HG03025 (cell line): Measurements from ENCODE around the gene COMT.
"Not testable (repeated sequence)": the region's sequence is repeated elsewhere in the genome, so short reads cannot be mapped to it uniquely, and the experiment has no call there.

Experiments
- ATAC-seq: cut with Tn5 transposase; IDR thresholded peaks from one replicate; pipeline ENCODE4 v1.9.1; 2021; ENCODE audit warnings: mild to moderate bottlenecking, moderate library complexity; ENCODE audit not compliant: unreplicated experiment, low FRiP score

The COMT gene

GRCh38 chr22:19927696-19928095, 13.9 kb upstream of the COMT start:
- ATAC-seq: no peak

DNA sequence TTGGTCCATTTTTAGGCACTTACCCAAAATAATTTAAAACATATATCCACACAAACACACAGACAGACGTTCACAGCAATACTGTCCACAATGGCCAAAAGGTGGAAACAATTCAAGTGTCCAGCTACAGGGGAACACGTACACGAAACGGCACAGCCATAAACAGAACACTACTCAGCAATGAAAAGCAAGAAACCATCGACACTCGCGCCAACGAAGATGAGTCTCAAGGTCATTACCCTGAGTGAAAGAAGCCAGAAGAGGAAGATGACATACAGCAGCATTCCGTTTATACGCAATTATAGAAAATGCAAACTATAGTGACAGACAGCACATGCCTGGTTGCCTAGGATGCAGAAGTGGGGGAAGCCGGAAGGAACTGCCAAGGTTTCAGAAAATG, 13.4 kb upstream of the COMT start:
- no peak for ATAC-seq

DNA sequence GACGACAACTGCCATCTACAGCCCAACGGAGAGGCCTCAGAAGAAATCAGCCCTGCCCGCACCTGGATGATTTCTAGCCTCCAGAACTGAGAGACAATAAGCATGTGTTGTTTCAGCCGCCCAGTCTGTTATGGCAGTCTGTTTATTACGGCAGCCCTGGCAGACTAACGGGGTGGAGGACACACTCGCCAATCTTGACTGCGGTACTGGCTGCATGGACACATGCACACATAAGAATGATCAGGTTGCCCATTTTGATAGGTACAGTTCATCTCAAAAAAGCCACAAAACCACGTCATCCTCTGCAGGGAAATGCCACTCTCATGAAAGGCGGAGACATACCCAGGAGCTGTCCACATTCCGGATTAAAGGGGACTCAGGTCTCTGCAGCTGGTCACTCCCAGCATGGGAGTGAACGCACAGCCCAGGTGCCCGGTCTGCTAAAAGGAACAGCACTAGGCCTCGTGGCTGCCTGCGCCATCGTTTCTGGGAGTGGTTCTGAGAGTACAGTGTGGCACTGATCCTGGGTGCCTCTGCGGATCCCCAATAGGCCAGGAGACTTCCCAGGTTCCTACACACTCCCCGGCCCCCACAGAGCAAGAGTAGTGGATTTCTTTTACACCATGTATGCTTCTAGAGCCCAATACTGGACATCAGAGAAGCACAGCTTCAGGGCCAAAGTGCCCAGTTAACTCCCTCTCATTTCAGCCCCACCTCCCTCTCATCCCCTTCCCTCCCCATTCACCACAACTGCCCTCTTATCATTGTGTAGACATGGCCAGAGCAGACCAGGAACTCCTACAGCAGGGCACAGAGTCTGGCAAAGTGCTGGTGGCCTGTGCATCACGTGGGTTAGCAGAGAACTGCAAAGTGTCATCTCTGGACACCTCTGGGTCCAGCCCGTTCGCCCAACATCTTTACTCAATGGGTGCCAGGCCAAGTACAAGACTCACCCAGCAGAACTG, 11.7 kb upstream of the COMT start:
- ATAC-seq: no peak

DNA sequence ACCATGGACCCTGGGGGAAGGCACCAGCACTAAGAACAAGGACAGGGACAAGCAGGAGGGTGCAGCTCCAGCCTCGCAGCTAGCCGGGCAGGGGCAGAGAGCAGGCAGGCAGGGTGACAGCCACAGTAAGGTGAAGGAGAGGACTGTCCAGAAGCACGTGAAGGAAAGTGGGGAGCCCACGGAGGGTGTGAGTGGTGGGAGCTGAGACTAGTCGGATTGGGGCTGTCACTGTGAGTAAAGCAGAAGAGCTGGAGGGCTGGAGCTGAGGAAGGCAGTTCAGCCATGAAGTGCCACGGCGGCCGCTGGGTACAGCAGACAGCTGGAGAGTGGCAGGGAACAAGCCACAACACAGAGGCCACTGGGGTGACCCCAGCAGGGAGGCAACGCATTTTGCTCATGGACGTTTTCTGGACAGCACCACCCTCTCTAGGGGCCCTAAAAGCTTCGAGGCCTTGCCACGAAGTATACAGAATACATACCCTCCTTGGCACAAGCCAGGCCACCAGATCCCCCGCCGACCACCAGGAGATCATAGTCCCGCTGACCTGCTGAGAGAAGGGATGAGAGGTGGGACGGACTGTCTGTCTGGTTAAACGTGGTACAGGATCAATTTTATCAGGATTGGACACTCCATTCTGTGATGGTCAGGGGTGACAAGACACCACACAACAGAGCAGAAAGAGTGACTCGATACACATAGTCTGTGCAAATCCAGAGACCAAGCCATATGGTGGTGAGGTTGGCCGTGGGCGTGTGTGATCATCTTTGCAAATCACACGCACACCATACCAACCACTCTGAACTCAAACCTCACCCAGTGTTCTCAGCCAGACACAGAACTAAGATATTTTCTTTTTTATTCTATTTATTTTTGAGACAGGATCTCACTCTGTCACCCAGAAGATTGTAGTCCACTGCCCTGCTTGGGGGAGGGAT, 10.8 kb upstream of the COMT start:
- ATAC-seq: no peak

DNA sequence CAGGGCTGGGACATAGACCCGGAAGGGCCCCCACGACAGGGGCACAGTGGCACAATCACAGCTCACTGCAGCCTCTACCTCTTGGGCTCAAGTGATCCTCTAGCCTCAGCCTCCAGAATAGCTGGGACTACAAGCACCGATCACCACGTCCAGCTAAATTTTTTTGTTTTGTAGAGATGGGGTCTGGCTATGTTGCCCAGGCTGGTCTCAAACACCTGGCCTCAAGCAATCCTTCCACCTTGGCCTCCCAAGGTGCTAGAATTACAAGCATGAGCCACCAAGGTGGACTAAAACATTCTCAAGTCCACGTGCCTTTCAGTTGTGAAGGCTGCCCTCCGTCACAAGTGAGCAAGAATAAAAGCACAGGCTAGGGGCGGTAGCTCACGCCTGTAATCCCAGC, 10.1 kb upstream of the COMT start:
- no peak for ATAC-seq

DNA sequence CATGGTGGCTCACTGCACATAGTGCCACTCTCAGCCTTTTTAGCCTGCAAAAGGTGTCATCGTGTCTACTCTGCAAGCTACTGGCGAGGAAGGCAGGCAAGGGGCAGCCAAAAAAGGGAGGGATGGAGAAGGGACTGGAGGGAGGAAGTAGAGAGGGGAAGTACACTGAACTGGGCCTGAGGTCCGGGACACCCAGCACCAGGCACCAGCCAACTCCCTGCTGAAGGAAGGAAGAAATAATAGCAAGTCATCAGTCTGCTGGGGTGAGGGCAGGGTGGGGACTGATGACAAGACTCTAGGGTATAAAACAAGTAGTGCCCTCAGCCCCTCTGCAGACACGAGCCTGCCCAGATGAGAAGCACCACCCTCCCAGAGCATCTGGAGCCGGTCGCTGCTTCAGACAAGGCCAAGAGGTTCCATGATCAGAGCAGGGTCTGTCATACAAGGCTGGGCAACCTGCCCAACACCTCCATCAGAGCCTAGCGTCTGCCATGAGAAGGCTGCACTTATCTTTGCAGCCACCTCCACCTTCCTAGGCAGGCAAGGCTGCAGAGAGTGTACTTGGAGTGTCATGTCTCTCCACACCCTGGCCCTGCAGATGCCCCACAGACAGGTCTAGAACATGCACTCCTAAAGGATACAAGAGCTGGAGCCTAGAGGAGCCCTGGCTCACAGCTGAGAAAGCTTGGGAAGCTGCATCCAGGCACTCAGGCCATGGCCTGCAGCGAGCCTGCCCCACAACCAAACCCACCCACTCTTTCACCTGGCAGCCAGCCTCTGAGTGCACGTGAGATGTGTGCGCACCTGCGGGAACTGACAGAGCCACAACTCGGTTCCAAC, 9.0 kb upstream of the COMT start:
- ATAC-seq: no peak

- ATAC-seq: no peak
These were observed 8.0 kb upstream of the COMT start for GRCh38 chr22:19933341-19934241.

GRCh38 chr22:19935123-19935718, 6.4 kb upstream of the COMT start:
- not testable (repeated sequence) for ATAC-seq

- no peak for ATAC-seq
These were observed 5.1 kb upstream of the COMT start for GRCh38 chr22:19936513-19936912.

DNA sequence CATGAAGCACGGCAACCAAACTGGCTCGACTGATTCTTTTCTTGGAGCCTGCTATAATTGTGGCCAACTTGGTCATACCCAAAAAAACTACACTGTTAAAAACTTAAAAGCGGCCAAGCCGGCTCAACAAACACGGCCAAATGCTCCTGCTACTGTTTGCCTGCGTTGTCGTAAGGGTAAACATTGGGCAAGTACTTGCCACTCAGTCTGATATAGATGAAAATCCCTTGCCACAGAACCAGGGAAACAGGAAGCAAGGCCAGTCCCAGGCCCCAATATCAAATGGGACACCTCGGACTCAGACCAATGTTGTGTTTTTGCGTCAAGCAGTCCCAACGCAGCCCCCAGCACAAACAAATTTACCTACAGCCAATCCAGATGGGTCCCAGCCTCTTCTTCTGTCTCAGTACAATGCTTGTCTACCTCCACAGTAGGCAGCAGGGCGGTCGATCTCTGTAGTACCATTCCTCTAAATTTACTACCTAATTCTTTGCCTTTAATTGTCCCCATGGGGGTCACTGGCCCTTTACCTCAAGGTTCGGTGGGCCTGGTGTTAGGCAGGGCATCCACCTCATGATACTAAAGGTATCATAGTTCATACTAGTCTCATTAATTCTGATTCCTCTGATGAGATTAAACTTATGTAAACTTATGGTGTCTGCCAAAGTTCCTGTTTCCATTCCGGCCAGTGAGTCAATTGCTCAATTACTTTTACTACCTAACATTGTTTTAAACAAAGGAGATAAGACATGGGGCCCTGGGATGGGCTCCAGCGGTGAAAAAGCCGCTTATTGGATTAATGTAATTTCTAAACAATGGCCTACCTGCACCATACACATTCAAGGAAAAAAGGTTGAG, 3.7 kb upstream of the COMT start:
- ATAC-seq: no peak

DNA sequence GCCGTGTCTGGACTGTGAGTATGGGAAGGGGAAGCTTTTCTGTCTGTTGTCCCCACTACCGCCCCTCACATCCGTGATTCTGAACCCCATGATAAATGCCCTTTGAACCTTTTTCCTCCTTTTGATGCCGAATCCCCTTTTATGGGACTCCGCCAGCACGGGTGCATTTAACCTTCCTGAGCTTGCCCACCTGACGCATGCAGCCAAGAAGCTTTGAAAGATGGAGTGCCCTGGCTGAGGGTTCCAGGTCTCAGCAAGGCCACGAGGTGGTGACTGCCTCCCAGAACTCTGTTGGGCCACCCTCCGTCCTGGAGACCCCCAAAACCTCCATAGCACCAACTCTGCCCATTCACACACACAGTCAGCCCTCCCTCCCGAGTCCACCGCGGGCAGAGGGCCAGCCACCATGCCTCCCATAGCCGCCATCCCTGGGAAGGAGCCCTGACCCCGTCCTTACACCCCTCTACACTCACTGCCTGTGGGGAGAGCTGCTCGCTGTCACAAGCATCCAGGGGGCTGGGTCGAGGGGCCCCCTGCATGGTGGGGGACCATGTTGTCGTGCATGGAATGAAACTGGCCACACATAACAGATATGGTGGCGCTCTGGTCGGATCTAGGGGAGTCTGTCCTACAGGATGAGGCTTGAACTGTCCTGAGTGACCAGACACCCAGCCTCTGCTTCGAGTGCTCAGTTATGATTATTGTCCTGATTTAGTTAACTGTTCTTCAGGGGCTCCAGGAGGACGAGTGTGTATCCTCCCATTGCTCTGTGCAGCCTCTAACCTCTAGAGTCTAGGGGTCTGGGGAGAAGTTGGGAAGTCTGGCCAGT, 822 bp upstream of the COMT start:
- no peak for ATAC-seq

DNA sequence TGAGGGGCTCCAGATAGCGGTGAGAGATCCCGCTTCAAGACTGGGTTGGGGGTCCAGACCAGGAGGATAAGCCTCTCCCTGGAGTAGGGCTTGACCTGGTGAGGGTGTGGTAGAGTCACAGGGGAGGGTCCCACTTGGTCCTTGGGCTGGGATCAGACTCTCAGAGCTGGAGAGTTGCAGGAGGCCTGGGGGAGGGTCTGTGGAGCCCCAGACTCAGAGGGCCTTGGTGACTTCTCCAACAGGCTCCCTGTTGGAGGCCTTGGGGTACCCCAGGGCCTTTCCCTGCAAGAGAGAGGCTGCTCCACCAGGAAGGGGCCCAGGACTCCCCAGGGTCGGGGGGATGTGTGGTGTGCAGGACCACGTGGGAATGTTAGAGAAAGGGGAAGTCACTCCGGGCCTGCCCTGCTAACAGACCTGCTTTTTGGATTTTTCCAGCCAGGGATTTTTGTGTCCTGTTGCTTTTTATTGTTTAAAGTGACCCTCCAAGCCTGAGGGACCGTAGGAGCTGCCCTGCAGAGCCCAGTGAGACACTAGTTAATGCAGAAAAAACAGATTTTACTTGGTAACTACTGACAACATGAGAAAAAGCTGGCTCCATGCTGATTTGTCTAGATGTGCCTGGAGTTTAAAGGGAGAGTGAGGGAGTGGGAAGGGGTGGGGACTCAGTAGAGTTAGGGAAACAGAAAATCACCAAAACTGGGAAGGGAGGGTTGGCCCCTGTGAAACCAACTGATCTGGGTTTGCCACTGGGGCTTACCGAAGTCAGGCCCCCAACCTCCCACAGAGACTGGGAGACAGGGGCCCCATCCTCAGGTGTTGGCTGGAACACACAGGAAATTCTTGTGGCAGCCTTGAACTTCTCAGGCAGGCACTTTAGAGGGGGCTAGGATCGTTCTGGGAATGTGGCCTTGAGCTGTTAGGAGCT, 847 bp downstream of the COMT start:
- no peak for ATAC-seq

GRCh38 chr22:19943082-19944026, 1.8 kb downstream of the COMT start:
- ATAC-seq: no peak

DNA sequence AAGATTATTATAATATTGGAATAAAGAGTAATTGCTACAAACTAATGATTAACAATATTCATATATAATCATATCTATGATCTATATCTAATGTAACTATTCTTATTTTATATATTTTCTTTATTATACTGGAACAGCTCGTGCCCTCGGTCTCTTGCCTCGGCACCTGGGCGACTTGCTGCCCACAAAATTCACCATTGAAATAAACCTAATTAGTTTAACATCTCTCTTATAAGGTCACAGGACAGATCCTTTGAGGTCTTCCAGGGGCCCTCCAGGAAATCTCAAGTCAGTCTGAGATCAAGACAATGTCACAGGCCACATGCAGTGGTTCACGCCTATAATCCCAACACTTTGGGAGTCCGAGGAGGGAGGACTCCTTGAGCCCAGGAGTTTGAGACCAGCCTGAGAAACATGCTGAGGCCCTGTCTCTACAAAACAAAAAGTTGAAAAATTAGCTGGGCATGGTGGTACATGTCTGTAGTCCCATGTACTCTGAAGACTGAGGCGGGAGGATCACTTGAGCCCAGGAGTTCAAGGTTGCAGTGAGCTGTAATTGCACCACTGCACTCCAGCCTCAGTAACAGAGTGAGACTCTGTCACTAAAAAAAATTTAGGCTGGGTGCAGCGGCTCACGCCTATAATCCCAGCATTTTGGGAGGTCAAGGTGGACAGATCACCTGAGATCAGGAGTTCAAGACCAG, 6.6 kb downstream of the COMT start:
- ATAC-seq: no peak

DNA sequence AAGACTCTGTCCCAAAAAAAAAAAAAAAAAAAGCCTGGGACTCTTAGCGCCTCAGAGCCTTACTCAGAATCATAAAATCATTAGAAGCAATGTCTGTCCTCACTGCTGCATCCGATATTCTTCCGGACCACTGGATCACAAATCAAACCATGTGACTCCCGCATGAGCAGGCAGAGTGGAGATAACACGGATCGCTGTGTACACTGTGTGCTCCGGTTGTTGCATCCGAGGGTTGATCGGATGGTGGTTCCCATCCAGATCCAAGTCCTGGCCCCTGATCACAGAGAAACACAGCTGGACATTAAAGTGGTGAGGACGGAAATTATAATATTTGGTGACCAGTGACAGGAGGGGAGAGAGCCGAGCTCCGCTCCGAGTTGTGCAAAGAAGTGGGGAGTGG, 9.8 kb downstream of the COMT start:
- ATAC-seq: no peak
